WTC11 (cell line): Measurements from ENCODE around the gene ENTREP3.

Source experiments
- ATF1 ChIP-seq: sonication (generic); formaldehyde crosslinking; IDR thresholded peaks from 2 replicates; pipeline ENCODE4 v1.8.1; 2023; ENCODE audit warnings: mild to moderate bottlenecking, moderate library complexity, missing genetic modification reagents
- CBFB ChIP-seq: sonication (generic); formaldehyde crosslinking; IDR thresholded peaks from 2 replicates; pipeline ENCODE4 v1.8.1; 2022; ENCODE audit warnings: mild to moderate bottlenecking, low read depth, missing genetic modification reagents
- CREB1 ChIP-seq: sonication (generic); formaldehyde crosslinking; IDR thresholded peaks from 2 replicates; pipeline ENCODE4 v1.8.0; 2023; ENCODE audit warnings: mild to moderate bottlenecking, missing genetic modification reagents
- ZNF263 ChIP-seq: sonication (generic); formaldehyde crosslinking; IDR thresholded peaks from 2 replicates; pipeline ENCODE4 v1.8.1; 2022; ENCODE audit warnings: low read depth, mild to moderate bottlenecking, moderate library complexity, missing genetic modification reagents
- TF ChIP-seq, protein P1 (sequence below): fragments of 200-600 bp; IDR thresholded peaks from 2 replicates; pipeline ENCODE4 v1.8.0; 2022; ENCODE audit warnings: antibody characterized with exemption

DNA sequence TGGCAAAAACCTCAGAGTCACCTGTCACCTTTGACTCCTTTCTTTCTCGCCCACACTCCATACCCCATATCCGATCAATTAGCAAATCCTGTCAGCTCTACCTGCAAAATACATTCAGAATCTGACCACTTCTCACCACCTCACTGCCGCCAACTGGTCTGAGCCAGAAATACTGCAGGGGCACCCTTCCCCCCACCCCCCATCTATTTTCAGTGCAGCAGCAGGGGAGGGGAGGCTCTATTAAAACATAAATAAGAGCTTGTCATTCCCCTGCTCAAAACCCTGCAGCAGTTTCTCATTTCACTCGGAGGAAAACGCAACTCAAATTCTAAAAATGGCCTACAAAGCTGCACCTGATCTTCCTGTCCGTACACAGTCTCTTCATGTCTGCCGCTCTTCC lies 42.1 kb upstream of the ENTREP3 start:
- TF ChIP-seq, protein P1, sequence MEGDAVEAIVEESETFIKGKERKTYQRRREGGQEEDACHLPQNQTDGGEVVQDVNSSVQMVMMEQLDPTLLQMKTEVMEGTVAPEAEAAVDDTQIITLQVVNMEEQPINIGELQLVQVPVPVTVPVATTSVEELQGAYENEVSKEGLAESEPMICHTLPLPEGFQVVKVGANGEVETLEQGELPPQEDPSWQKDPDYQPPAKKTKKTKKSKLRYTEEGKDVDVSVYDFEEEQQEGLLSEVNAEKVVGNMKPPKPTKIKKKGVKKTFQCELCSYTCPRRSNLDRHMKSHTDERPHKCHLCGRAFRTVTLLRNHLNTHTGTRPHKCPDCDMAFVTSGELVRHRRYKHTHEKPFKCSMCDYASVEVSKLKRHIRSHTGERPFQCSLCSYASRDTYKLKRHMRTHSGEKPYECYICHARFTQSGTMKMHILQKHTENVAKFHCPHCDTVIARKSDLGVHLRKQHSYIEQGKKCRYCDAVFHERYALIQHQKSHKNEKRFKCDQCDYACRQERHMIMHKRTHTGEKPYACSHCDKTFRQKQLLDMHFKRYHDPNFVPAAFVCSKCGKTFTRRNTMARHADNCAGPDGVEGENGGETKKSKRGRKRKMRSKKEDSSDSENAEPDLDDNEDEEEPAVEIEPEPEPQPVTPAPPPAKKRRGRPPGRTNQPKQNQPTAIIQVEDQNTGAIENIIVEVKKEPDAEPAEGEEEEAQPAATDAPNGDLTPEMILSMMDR: no peak
- TF ChIP-seq CREB1 (CRISPR knock-in tag) (no peak), CBFB (CRISPR knock-in tag) (no peak), ZNF263 (CRISPR knock-in tag) (no peak), ATF1 (CRISPR knock-in tag) (no peak)
